GM12874 (cell line): ENCODE measurements around the gene PRAMEF15.
A peak's percentile ranks its signal among the peaks of the same experiment; 100 is the strongest.
"Not testable (repeated sequence)": the region's sequence is repeated elsewhere in the genome, so short reads cannot be mapped to it uniquely, and the experiment has no call there.

Experiments
- CTCF ChIP-seq: IDR thresholded peaks from 2 replicates; pipeline ENCODE4 v1.5.1; 2011; ENCODE audit warnings: low read depth, mild to moderate bottlenecking, control low read depth, low read length, moderate library complexity; ENCODE audit not compliant: insufficient read depth

PRAMEF15 gene

GRCh38 chr1:13315281-13315680, at the start of gene PRAMEF15:
Gene PRAMEF15, plus strand, starts transcription at chr1:13315581. Its CDS starts 2,827 bp downstream, at chr1:13318408.
- not testable (repeated sequence) for TF ChIP-seq CTCF

GRCh38 chr1:13277016-13277415, 38.4 kb upstream of the PRAMEF15 start:
- 0 out of 2 replicates have a peak, but pooled peaks have one; percentile 1 for TF ChIP-seq CTCF

- not testable (repeated sequence) for TF ChIP-seq CTCF
Observed at GRCh38 chr1:13285037-13285436, 30.3 kb upstream of the PRAMEF15 start, which contains the start of gene PRAMEF8. Gene PRAMEF8, minus strand, starts transcription at chr1:13285137. Its CDS starts 1,046 bp downstream, at chr1:13284091.

- not testable (repeated sequence) for TF ChIP-seq CTCF
Observed at GRCh38 chr1:13303239-13303638, 12.1 kb upstream of the PRAMEF15 start, which contains the start of gene PRAMEF33. Gene PRAMEF33, plus strand, starts transcription at chr1:13303539. Its CDS starts 2,416 bp downstream, at chr1:13305955.

- not testable (repeated sequence) for TF ChIP-seq CTCF
Observed at GRCh38 chr1:13347034-13347433, 31.7 kb downstream of the PRAMEF15 start, which contains the start of gene PRAMEF14. Gene PRAMEF14, minus strand, starts transcription at chr1:13347134. Its CDS starts 1,820 bp downstream, at chr1:13345314.

GRCh38 chr1:13356774-13357173, 41.4 kb downstream of the PRAMEF15 start:
- TF ChIP-seq CTCF, result peak; percentile 46

GRCh38 chr1:13368544-13368943, 53.2 kb downstream of the PRAMEF15 start:
- 0 out of 2 replicates have a peak, but pooled peaks have one; percentile 25 for TF ChIP-seq CTCF
